Cardiac fibroblast (primary cell): ENCODE measurements around the gene RAB11FIP4.

Source experiments
- DNase-seq, 2 donors: peaks; one replicate each; pipeline versions ENCODE4 v3.0.0 to v3.0.0-alpha.2; 2010; ENCODE audit warnings: low read depth in 2 of 2
- H3K4me3 ChIP-seq, 2 donors: replicated peaks in 1 of 2; 1 replicate in 1 of 2; 2 replicates in 1 of 2; pipeline ENCODE4 v1.5.1; 2011; ENCODE audit warnings: low read depth in 2 of 2, low read length in 2 of 2, mild to moderate bottlenecking in 2 of 2, moderate library complexity in 1 of 2
- TF ChIP-seq, protein P1 (sequence below): IDR thresholded peaks from one replicate; pipeline ENCODE4 v1.5.1; 2011; ENCODE audit warnings: low read depth, mild to moderate bottlenecking, low read length, inconsistent platforms

The RAB11FIP4 gene

DNA sequence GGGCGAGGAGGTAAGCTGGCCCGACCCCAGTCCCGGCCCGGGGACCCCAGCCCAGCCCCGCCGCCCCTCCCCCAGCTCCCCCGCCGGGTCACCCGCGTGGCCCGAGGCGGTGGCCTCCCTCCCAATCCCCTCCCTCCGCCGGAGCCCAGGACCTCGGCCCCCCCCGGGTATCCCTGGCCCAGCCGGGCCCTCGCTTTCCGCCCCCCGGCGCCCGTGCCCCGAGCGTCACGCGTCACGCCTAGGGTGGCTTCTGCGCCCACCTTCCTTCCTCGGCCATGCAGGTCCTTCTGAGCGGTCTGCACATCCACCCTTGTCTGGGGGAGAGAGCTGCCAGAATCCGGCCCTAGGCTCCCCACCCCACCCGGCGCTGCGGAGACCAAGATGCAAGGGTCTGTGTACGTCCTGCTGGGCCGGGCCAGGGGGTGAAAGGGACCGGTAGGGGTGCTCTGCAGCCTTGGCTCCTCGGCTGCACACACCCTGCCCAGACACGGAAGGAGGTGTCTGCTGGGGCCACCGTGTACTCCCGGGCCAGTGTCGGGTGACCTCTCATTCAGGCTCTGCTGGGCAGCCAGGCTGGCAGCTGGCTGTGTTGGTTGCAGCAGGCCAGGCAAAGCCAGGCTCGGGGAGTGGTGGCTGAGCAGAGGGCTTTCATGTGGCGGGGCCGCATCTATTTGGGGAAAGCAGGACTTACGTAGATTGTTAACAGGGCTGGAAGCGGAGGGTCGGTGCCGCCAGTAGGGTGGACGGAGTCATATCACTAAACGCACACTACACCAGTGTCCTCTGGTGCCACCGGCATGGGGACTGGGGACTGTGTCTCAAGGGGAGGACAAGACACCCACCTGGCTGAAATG, 754 bp downstream of the RAB11FIP4 start:
- TF ChIP-seq, protein P1, sequence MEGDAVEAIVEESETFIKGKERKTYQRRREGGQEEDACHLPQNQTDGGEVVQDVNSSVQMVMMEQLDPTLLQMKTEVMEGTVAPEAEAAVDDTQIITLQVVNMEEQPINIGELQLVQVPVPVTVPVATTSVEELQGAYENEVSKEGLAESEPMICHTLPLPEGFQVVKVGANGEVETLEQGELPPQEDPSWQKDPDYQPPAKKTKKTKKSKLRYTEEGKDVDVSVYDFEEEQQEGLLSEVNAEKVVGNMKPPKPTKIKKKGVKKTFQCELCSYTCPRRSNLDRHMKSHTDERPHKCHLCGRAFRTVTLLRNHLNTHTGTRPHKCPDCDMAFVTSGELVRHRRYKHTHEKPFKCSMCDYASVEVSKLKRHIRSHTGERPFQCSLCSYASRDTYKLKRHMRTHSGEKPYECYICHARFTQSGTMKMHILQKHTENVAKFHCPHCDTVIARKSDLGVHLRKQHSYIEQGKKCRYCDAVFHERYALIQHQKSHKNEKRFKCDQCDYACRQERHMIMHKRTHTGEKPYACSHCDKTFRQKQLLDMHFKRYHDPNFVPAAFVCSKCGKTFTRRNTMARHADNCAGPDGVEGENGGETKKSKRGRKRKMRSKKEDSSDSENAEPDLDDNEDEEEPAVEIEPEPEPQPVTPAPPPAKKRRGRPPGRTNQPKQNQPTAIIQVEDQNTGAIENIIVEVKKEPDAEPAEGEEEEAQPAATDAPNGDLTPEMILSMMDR = no peak
- DNase-seq = no peak
- peak overlapping the region in 1 of 2 donors; percentile 13 for H3K4me3 ChIP-seq

DNA sequence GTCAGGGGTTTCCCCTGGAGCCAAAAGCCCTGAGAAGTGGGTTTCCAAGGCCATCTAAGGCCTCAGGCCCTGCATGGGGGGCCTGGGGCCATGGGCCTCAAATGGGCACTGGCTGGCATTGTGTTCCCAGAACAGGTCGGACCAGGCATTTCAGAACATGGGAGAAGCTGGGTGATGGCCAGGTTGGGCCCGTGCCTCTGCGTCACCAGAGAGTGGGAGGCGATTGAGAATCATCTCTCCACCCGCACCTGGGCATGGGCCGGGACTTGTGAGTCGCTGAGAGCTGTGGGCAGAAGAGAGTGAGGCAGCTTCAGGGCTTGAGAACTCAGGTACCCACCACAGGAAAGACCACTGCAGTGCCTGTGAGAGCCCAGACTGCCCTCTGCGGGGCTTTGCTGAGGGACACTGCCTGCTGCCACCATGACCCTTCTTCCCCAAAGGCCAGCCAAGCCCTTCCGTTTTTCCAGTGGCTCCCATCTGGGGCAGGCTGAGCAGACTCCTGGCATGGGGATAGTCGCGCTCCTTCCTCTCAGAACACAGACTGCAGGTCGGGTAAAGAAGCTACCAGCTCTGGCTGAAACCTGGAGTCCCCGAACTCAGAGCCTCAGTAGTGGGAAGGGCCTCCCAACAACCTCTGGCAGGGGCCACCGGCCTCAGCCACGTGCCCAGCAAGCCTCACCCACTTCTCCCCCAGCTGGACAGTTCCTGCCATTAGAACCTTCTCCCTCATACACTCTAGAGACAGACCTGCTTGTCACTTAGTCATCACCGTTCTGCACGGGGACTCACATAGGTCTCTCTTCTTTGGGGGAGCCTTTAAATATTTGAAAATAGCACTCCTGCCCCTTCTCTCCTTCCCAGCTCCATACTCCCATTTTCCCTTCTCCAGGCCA, 1.6 kb downstream of the RAB11FIP4 start:
- H3K4me3 ChIP-seq = no peak overlapping the region
- DNase-seq = no peak
- TF ChIP-seq, protein P1 = no peak

DNA sequence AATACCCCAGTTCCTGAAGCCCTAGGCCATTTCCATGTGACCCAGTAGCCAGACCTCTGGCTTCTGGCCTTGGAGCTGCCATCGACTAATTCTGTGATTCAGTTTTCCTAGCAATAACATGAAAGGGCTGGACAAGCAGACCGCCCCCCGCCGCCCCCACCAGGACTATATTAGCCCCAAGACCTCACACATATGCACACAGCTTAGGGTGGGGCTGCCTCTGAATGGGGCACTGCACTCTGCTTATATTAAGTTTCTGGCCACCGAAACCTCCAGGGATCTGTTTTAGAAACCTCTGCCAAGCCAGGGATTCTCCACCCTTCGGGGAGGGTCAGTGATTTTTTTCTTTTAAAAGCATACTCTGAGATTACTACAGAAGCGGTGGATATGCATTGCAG, 2.3 kb downstream of the RAB11FIP4 start:
- H3K4me3 ChIP-seq = no peak overlapping the region
- DNase-seq = no peak
- TF ChIP-seq, protein P1 = no peak

DNA sequence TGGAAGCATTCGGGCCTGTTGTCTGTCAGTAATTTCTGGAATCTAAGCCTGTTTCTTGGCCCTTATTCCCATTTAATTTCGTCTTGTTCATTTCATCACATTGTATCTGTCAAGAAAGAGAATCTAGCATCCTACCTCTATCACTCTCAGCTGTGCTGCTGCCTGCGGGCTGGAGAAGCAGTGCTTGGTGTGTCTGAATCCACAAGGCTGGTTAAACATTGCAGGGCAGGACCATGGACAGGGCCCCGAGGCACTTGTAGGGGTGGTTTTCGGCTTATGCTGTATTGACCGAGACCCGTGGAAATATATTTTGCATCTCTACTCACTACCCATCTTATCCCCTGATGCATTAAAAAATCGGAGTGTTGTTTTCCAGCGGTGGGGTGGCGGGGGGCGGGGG, 3.1 kb downstream of the RAB11FIP4 start:
- TF ChIP-seq, protein P1 = no peak
- no peak overlapping the region for H3K4me3 ChIP-seq
- peak; percentile 70 to 84 for DNase-seq

DNA sequence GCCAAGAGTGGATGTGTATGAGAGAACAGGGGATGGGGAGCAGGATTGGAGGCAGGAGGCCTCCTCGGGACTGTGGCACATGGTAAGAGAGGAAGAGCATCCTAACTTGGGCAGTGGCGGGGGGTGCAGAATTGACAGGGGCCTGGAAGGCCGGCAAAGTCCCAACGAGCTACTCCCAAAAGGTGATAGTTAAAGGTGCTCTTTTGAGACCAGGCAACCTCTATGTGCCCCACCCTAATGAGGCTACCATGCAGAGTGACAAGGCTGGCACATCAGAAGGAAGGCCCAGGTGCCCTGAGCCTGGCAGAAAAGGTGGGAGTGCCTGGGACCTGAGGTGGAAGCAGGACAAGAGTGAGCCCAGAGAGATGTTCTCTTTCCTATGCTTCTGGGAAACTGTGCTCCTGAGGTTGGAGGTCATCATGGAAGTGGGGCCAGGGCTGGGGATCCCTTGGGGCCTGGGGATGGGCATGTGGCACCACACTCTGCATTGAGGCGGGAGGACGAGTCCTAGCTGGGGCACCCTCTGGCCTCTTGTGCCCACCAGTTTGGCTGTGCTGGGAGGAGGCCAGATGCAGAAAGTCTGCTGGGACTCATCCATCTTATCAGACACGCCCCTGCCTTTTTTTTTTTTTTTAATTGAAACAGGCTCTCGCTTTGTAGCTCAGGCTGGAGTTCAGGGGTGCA, 5.9 kb downstream of the RAB11FIP4 start:
- TF ChIP-seq, protein P1 = no peak
- no peak for DNase-seq
- H3K4me3 ChIP-seq = no peak overlapping the region
